Pericardium fibroblast (primary cell): Measurements from ENCODE around the gene TAAR8. TPM values are rescaled to one million over a fixed set of nuclear protein-coding genes. Genes with fewer than 3 reads are reported as not detected.

ENCODE experiments used
- total RNA-seq: library from RNA; depleted of rRNA; stranded (reverse); fragments of >200 nt; gene quantifications from 2 replicates; pipeline ENCODE4 v1.2.3, GENCODE V29; 2015

TAAR8 gene, protein sequence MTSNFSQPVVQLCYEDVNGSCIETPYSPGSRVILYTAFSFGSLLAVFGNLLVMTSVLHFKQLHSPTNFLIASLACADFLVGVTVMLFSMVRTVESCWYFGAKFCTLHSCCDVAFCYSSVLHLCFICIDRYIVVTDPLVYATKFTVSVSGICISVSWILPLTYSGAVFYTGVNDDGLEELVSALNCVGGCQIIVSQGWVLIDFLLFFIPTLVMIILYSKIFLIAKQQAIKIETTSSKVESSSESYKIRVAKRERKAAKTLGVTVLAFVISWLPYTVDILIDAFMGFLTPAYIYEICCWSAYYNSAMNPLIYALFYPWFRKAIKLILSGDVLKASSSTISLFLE
- not detected in 2 replicates for total RNA-seq

GRCh38 chr6:132552372-132552771 is at the start of gene TAAR8:
TAAR8 (plus strand) TSS chr6:132552672; CDS start chr6:132552693, 21 bp downstream.

GRCh38 chr6:132512638-132513632 is 39.5 kb upstream of the TAAR8 start, which contains the start of gene STX7:
STX7 (minus strand) TSS chr6:132513116; CDS start chr6:132503530, 9,586 bp downstream.

DNA sequence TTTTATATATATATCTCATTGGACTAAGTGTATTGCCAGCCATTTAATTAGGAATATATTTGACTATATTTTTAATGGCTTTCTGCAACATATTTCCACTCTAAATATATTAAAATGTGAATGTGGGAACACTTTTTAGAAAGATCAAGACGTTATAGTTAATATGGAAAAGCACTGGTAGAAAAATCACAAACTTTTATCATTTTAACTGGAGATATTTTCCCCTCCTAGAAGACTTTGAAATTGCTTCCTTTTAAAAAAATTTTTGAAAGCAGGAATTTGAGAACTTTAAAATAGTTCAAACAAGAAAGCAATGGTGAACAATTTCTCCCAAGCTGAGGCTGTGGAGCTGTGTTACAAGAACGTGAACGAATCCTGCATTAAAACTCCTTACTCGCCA is 14.5 kb upstream of the TAAR8 start, which contains the start of gene TAAR9:
Gene TAAR9 (plus strand): TSS at position 301 of the 400 bp plus-strand sequence. CDS start 13 bp downstream, at position 314.

DNA sequence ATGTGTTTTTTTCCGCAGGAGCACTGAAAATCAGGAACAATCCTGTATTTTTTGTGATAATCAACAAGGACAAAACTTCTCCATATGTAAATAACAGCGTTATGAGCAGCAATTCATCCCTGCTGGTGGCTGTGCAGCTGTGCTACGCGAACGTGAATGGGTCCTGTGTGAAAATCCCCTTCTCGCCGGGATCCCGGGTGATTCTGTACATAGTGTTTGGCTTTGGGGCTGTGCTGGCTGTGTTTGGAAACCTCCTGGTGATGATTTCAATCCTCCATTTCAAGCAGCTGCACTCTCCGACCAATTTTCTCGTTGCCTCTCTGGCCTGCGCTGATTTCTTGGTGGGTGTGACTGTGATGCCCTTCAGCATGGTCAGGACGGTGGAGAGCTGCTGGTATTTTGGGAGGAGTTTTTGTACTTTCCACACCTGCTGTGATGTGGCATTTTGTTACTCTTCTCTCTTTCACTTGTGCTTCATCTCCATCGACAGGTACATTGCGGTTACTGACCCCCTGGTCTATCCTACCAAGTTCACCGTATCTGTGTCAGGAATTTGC is 17.8 kb downstream of the TAAR8 start, which contains the start of gene TAAR6:
Gene TAAR6 (plus strand): TSS at position 102 of the 557 bp plus-strand sequence. CDS start 0 bp downstream, at position 102.

GRCh38 chr6:132589454-132589853 is 37.0 kb downstream of the TAAR8 start, which contains the start of gene TAAR5:
TAAR5 (minus strand) TSS chr6:132589741; CDS start chr6:132589686, 55 bp downstream.

Other genes with a start within 250 kb of the TAAR8 start
- 1.4 and 27.5 TPM in 2 replicates for gene MOXD1, start 151.2 kb upstream of the TAAR8 start, total RNA-seq
- gene STX7, start 39.6 kb upstream of the TAAR8 start, total RNA-seq, result 29.1 and 30.4 TPM in 2 replicates
- gene TAAR9, start 14.4 kb upstream of the TAAR8 start, total RNA-seq, result not detected in 2 replicates
- gene TAAR6, start 17.6 kb downstream of the TAAR8 start, total RNA-seq, result not detected in 2 replicates
- not detected in 2 replicates for gene TAAR5, start 37.1 kb downstream of the TAAR8 start, total RNA-seq
- not detected in 2 replicates for gene TAAR2, start 71.6 kb downstream of the TAAR8 start, total RNA-seq
- not detected in 2 replicates for gene TAAR1, start 106.5 kb downstream of the TAAR8 start, total RNA-seq
- 0.70 TPM in 1 of 2 replicates, not detected in the other for gene VNN1, start 161.4 kb downstream of the TAAR8 start, total RNA-seq
- 0.12 TPM in 1 of 2 replicates, not detected in the other for gene VNN2, start 205.2 kb downstream of the TAAR8 start, total RNA-seq
- gene SLC18B1, start 246.0 kb downstream of the TAAR8 start, total RNA-seq, result 3.7 and 5.6 TPM in 2 replicates